SK-N-SH (cell line): Measurements from ENCODE around the gene CDH13.

Source experiments
- CTCF ChIP-seq: fragments of 200-600 bp; sonication (generic); IDR thresholded peaks from 2 replicates; pipeline ENCODE4 v1.6.1; 2017; ENCODE audit warnings: antibody characterized with exemption, mild to moderate bottlenecking, moderate library complexity
- EP300 ChIP-seq, 2 experiments: IDR thresholded peaks; 2 replicates each; pipeline versions ENCODE4 v1.4.0 to v1.6.1; 2012; ENCODE audit warnings: borderline replicate concordance in 1 of 2, low read depth in 1 of 2, low read length in 1 of 2
- IRF3 ChIP-seq: fragments of 150-350 bp; IDR thresholded peaks from 2 replicates; pipeline ENCODE4 v1.6.1; 2016; ENCODE audit warnings: mild to moderate bottlenecking, low read depth, low read length
- MAX ChIP-seq: IDR thresholded peaks from 2 replicates; pipeline ENCODE4 v1.4.0; 2012; ENCODE audit warnings: low read depth
- MXI1 ChIP-seq: IDR thresholded peaks from 2 replicates; pipeline ENCODE4 v1.6.1; 2012; ENCODE audit warnings: mild to moderate bottlenecking, low read depth, low read length, improper control_type of control experiment
- POLR2AphosphoS5 ChIP-seq: IDR thresholded peaks from 2 replicates; pipeline ENCODE4 v1.6.1; 2012; ENCODE audit warnings: low read depth, low read length
- REST ChIP-seq: IDR thresholded peaks from 2 replicates; pipeline ENCODE4 v1.6.1; 2012; ENCODE audit warnings: mild to moderate bottlenecking, low read depth, low read length, moderate library complexity
- TEAD4 ChIP-seq: IDR thresholded peaks from 2 replicates; pipeline ENCODE4 v1.4.0; 2012; ENCODE audit warnings: mild to moderate bottlenecking, borderline replicate concordance; ENCODE audit not compliant: insufficient read depth
- USF2 ChIP-seq: fragments of 150-350 bp; IDR thresholded peaks from 2 replicates; pipeline ENCODE4 v1.6.1; 2017; ENCODE audit warnings: antibody characterized with exemption, low read length, low read depth, borderline replicate concordance
- ZBTB33 ChIP-seq: IDR thresholded peaks from 2 replicates; pipeline ENCODE4 v1.4.0; 2012; ENCODE audit warnings: low read depth, borderline replicate concordance

GRCh38 chr16:82736224-82736623, 109.5 kb downstream of the CDH13 start:
- no peak for TF ChIP-seq REST
- TF ChIP-seq ZBTB33: no peak
- TF ChIP-seq USF2: no peak
- TF ChIP-seq IRF3: no peak
- no peak for TF ChIP-seq CTCF
- TF ChIP-seq POLR2AphosphoS5: no peak
- TF ChIP-seq TEAD4: no peak
- TF ChIP-seq EP300 (IDR thresholded peaks at IDR 0.05; ENCODE audit: borderline replicate concordance in 1 of 2, low read depth in 1 of 2, low read length in 1 of 2): no peak
- no peak for TF ChIP-seq MAX
- no peak for TF ChIP-seq MXI1
